Mesangial cell (primary cell): Measurements from ENCODE around the gene ZSWIM5. TPM values are rescaled to one million over a fixed set of nuclear protein-coding genes. Genes with fewer than 3 reads are reported as not detected.

Experiments used
- total RNA-seq: library from RNA; depleted of rRNA; stranded (reverse); fragments of >200 nt; gene quantifications from 2 replicates; pipeline ENCODE4 v1.2.3, GENCODE V29; 2015

The ZSWIM5 gene
- total RNA-seq = 0.16 and 0.63 TPM in 2 replicates

GRCh38 chr1:45205910-45206721, at the start of gene ZSWIM5:
Gene ZSWIM5, minus strand, starts transcription at chr1:45206605. Its CDS starts 255 bp downstream, at chr1:45206350.

GRCh38 chr1:45011837-45012638, 194.4 kb downstream of the ZSWIM5 start, which contains the start of gene UROD:
Gene UROD, plus strand, starts transcription at chr1:45012254. Its CDS starts 12 bp downstream, at chr1:45012266.

GRCh38 chr1:45010855-45011811, 195.3 kb downstream of the ZSWIM5 start, which contains the start of gene HECTD3:
Gene HECTD3, minus strand, starts transcription at chr1:45011324. Its CDS starts 67 bp downstream, at chr1:45011257.

Other genes starting within 250 kb of the ZSWIM5 start
- gene EIF2B3, start 220.0 kb downstream of the ZSWIM5 start, total RNA-seq = 10.5 and 26.4 TPM in 2 replicates
- 34.4 and 37.3 TPM in 2 replicates for gene HECTD3, start 195.3 kb downstream of the ZSWIM5 start, total RNA-seq
- gene UROD, start 194.4 kb downstream of the ZSWIM5 start, total RNA-seq = 119 and 134 TPM in 2 replicates
- 3.0 and 8.3 TPM in 2 replicates for gene HPDL, start 120.3 kb upstream of the ZSWIM5 start, total RNA-seq
- 6.3 and 20.4 TPM in 2 replicates for gene TOE1, start 133.6 kb upstream of the ZSWIM5 start, total RNA-seq
- 16.0 and 18.7 TPM in 2 replicates for gene MUTYH, start 133.8 kb upstream of the ZSWIM5 start, total RNA-seq